AG04450 (cell line): ENCODE data around the gene LRCOL1. TPM values are rescaled to one million over a fixed set of nuclear protein-coding genes. Genes with fewer than 3 reads are reported as not detected.

Experiments
- CTCF ChIA-PET: fragments of 300-600, 350-600 bp; formaldehyde crosslinking; extraction: SDS; loops from one replicate; lab custom pipeline; 2022; ENCODE audit warnings: antibody characterized with exemption, inconsistent platforms; lab: Charles Lee
- POLR2A ChIA-PET: fragments of 350-600 bp; formaldehyde crosslinking; extraction: SDS; loops from one replicate; lab custom pipeline; 2021; ENCODE audit warnings: antibody characterized with exemption, inconsistent platforms; lab: Yijun Ruan, JAX
- DNase-seq: peaks from one replicate; pipeline ENCODE4 v3.0.0-alpha.2; 2011; ENCODE audit warnings: low read depth, low spot score
- H3K27ac ChIP-seq: one replicate; pipeline ENCODE4 v1.5.1; 2012; ENCODE audit warnings: low read depth, low read length, control low read depth
- H3K27me3 ChIP-seq: one replicate; pipeline ENCODE4 v1.6.0; 2012; ENCODE audit warnings: low read length; ENCODE audit not compliant: control insufficient read depth, insufficient read depth
- H3K4me3 ChIP-seq: 2 replicates; pipeline ENCODE4 v1.5.1; 2011; ENCODE audit warnings: mild to moderate bottlenecking, low read depth, low read length, control low read depth
- H3K9me3 ChIP-seq: 2 replicates; pipeline ENCODE4 v1.5.1; 2012; ENCODE audit warnings: low read length; ENCODE audit not compliant: control insufficient read depth, insufficient read depth
- polyA plus RNA-seq: library from polyadenylated mRNA; depleted of rRNA; stranded (reverse); fragments of >200 nt; gene quantifications from 2 replicates; pipeline ENCODE4 v1.2.3, GENCODE V29; 2011
- TF ChIP-seq, protein P1 (sequence below): IDR thresholded peaks from 2 replicates; pipeline ENCODE4 v1.5.1; 2011; ENCODE audit warnings: low read depth, low read length, control low read depth, inconsistent platforms

Gene LRCOL1
- polyA plus RNA-seq, 1 experiment: 0.11 TPM

DNA sequence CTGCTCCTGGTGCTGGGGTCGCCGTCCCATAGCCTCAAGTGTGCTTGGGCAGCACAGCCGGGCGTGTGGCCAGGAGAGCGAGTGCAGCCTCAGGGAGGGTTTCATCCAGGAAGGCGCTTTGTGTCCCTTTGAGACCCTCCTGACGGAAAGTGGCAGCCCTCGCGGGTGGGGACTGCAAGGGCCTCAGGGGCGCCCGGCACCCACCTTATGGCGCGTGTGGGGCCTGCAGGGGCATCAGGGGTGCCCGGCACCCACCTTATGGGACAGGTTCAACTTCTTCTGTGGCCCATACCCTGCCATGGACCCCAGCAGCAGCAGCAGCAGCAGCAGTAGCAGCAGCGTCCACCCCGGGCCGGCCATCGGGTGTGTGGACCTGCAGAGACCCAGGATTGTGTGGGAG is 4.5 kb downstream of the LRCOL1 start:
- H3K27me3 ChIP-seq: peaks cover 61% of the 10 kb centered on the region
- TF ChIP-seq, protein P1, sequence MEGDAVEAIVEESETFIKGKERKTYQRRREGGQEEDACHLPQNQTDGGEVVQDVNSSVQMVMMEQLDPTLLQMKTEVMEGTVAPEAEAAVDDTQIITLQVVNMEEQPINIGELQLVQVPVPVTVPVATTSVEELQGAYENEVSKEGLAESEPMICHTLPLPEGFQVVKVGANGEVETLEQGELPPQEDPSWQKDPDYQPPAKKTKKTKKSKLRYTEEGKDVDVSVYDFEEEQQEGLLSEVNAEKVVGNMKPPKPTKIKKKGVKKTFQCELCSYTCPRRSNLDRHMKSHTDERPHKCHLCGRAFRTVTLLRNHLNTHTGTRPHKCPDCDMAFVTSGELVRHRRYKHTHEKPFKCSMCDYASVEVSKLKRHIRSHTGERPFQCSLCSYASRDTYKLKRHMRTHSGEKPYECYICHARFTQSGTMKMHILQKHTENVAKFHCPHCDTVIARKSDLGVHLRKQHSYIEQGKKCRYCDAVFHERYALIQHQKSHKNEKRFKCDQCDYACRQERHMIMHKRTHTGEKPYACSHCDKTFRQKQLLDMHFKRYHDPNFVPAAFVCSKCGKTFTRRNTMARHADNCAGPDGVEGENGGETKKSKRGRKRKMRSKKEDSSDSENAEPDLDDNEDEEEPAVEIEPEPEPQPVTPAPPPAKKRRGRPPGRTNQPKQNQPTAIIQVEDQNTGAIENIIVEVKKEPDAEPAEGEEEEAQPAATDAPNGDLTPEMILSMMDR: no peak
- no peak overlapping the region for H3K4me3 ChIP-seq
- CTCF ChIA-PET: no interaction called here
- no peak overlapping the region for H3K27ac ChIP-seq
- POLR2A ChIA-PET: no interaction called here
- DNase-seq: no peak
- H3K9me3 ChIP-seq: peaks cover 1% of the 10 kb centered on the region; the same call in 1 of the 2 replicates

DNA sequence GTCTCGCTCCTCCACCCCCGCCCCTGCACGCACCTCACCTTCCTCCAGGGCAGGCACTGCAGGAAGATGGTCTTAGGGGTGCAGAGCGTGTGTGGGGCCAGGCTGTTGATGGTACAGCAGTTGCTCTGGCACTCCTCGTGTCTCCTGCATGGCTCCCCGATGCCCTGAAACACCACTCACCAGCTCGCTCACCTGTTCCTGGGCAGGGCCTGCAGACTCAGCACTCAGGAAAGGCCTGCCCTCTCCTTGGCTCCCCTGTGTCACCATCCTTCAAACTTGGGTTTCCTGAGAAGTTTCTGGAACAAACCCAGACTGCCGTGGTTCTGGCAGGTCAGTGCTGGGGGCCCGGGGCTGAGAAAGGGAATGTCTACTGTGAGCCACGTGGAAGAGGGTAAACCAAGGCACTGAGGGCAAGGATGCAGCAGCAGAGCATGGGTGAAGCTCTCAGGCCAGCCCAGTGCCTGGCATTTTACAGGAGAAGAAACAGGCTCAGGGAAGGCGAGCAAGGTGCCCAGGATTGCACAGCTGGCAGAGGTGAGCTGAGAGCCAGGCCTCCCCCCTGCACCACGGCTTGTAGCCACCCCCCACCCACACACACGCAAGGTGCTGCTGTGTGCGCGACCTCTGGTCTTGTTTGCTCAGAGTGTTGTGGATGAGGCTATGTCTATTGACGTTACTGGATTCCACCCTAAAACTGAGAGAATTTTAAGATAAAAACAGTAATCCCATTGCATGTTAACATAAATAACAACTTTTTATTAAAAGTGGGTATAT is 5.5 kb downstream of the LRCOL1 start:
- TF ChIP-seq, protein P1: no peak
- ChIA-PET CTCF (interaction anchor here (1.0 kb wide), 1 partner anchor 10 kb away, joined by 3 read pairs; no protein-coding TSS in a partner anchor), POLR2A (no interaction called here)
- Histone ChIP-seq H3K27me3 (peaks cover 59% of the 10 kb centered on the region), H3K9me3 (no peaks in the 10 kb centered on the region; the same call in 1 of the 2 replicates), H3K4me3 (no peak overlapping the region), H3K27ac (no peak overlapping the region)
- DNase-seq: no peak

DNA sequence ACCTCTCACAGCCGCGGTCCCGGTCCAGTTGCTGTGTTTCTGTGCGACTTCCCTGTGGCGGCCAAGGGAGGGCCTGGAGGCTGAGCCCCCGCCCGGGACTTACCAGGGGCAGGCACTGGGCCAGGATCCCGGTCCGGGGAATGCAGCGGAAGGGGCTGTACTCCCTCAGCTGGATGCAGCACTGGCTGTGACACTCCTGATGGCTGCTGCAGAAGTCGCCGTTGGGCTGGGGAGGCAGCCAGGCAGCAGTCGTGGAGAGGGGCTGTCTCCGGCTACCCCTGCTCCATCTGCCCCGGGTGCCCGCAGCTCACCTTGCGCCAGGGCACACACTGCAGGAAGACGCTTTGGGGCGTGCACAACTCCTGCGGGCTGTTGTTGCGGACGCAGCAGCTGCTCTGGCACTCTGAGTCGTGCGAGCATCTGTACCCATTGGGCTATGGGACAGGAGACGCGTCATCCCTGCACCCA is 6.2 kb downstream of the LRCOL1 start:
- Histone ChIP-seq H3K27me3 (peaks cover 59% of the 10 kb centered on the region), H3K27ac (no peak overlapping the region), H3K4me3 (no peak overlapping the region), H3K9me3 (no peaks in the 10 kb centered on the region; the same call in 1 of the 2 replicates)
- CTCF ChIA-PET: interaction anchor here (4.0 kb wide), 1 partner anchor 10 kb away, joined by 17 read pairs; no protein-coding TSS in a partner anchor
- DNase-seq: no peak
- TF ChIP-seq, protein P1: no peak
- POLR2A ChIA-PET: no interaction called here

DNA sequence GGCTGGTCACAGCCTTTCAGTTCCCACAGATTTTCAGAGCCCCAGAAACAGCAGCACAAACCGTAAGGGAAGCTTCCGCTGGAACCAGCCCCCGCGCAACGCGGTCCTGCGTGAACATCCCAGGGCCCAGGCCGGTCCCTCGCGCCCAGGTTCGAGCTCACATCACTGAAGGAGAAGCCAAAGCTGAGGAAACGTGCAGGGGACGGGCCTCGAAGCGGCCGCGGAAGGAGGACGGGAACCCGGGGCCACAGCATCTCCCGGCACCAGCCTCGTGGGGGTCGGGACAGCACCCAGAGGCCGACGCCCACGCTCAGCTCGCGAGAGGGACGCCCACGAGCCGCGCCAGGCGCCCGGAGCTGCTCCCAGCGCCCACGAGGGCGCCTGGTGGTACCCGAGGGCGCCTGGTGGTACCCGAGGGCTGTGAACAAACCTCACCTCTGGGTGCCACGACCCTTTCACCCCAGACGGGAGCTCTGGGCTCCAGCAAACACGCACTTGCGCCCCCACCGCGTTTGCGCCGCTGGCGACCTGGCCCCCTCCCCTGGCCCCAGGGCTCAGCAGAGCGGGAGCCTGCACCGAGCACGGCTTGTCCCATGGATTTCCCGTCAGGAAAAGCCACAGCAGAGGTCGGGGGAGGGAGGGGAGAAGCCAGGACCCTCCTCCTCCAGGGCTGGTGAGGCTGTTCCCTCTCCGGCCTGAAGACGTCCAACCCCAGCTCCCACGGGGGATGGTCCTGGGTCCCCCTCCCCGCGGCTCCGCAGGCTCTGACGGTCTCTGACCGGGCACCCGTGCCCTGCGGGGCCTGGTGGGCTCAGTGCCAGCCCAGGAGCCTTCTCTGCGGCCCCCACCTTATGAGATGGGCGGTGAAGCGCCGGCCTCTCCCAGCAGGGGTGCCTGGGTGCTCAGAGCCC is 6.9 kb downstream of the LRCOL1 start:
- ChIA-PET POLR2A (no interaction called here), CTCF (interaction anchor here (4.0 kb wide), 1 partner anchor 11 kb away, joined by 17 read pairs; no protein-coding TSS in a partner anchor)
- TF ChIP-seq, protein P1: no peak
- H3K4me3 ChIP-seq: no peak overlapping the region
- H3K27ac ChIP-seq: no peak overlapping the region
- peaks cover 59% of the 10 kb centered on the region for H3K27me3 ChIP-seq
- no peaks in the 10 kb centered on the region; the same call in 1 of the 2 replicates for H3K9me3 ChIP-seq
- no peak for DNase-seq
